Caco-2 (cell line): ENCODE results near the gene FUT6. TPM values are rescaled to one million over a fixed set of nuclear protein-coding genes. Genes with fewer than 3 reads are reported as not detected.

Experiments
- BruUV-seq: library from RNA; stranded (reverse); fragments of 400-500 nt; replicated peaks from 2 replicates; lab custom pipeline; 2021; lab: Mats Ljungman, UMichigan
- CTCF ChIA-PET: fragments of 300-600 bp; sonication (Branson Sonifier 250); formaldehyde crosslinking; loops from one replicate; lab custom pipeline; 2022; ENCODE audit warnings: antibody characterized with exemption; lab: Charles Lee
- POLR2A ChIA-PET: fragments of 300-600 bp; sonication (Branson Sonifier 250); formaldehyde crosslinking; loops from one replicate; lab custom pipeline; 2022; ENCODE audit warnings: antibody characterized with exemption; lab: Charles Lee
- DNase-seq, 2 experiments: peaks; one replicate each; pipeline versions ENCODE4 v3.0.0 to v3.0.0-alpha.2; 2020 to 2022
- H3K27me3 ChIP-seq: replicated peaks from 2 replicates; pipeline ENCODE4 v1.6.0; 2011; ENCODE audit warnings: low read length; ENCODE audit not compliant: control insufficient read depth, insufficient read depth
- H3K36me3 ChIP-seq: 2 replicates; pipeline ENCODE4 v1.5.1; 2011; ENCODE audit warnings: low read length; ENCODE audit not compliant: control insufficient read depth, insufficient read depth
- H3K4me1 ChIP-seq: fragments of 250-450 bp; sonication (Bioruptor Pico); 2 replicates; pipeline ENCODE4 v1.5.1; 2020; ENCODE audit warnings: mild to moderate bottlenecking
- H3K4me3 ChIP-seq: 2 replicates; pipeline ENCODE4 v1.5.1; 2011; ENCODE audit warnings: low read depth, mild to moderate bottlenecking, control low read depth, low read length
- H3K9me3 ChIP-seq: fragments of 250-450 bp; sonication (Bioruptor Pico); 2 replicates; pipeline ENCODE4 v1.5.1; 2020; ENCODE audit warnings: mild to moderate bottlenecking, moderate library complexity
- H3K27ac Mint-ChIP-seq: one replicate; pipeline ENCODE4 v1.8.0; 2022; ENCODE audit warnings: mixed read lengths; ENCODE audit not compliant: unreplicated experiment
- H3K27me3 Mint-ChIP-seq: one replicate; pipeline ENCODE4 v1.8.0; 2022; ENCODE audit warnings: mixed read lengths; ENCODE audit not compliant: insufficient read depth, unreplicated experiment
- H3K36me3 Mint-ChIP-seq: one replicate; pipeline ENCODE4 v1.8.0; 2022; ENCODE audit warnings: mild to moderate bottlenecking, mixed read lengths; ENCODE audit not compliant: insufficient read depth, unreplicated experiment
- H3K4me1 Mint-ChIP-seq: one replicate; pipeline ENCODE4 v1.8.0; 2022; ENCODE audit warnings: low read depth, mixed read lengths; ENCODE audit not compliant: unreplicated experiment
- H3K4me3 Mint-ChIP-seq: one replicate; pipeline ENCODE4 v1.8.0; 2022; ENCODE audit warnings: mild to moderate bottlenecking, moderate library complexity, mixed read lengths; ENCODE audit not compliant: unreplicated experiment
- H3K9me3 Mint-ChIP-seq: one replicate; pipeline ENCODE4 v1.8.0; 2022; ENCODE audit warnings: mixed read lengths; ENCODE audit not compliant: unreplicated experiment
- CTCF ChIP-seq, 2 experiments: fragments of 200-600 bp in 1 of 2; IDR thresholded peaks; 1 replicate in 1 of 2; 2 replicates in 1 of 2; pipeline versions ENCODE4 v1.5.1 to v1.8.0; 2011 to 2022; ENCODE audit warnings: antibody characterized with exemption in 1 of 2, control low read depth in 1 of 2, inconsistent platforms in 1 of 2, low read depth in 1 of 2, low read length in 1 of 2, mild to moderate bottlenecking in 1 of 2, moderate library complexity in 1 of 2; ENCODE audit not compliant: insufficient read depth in 1 of 2, severe bottlenecking in 1 of 2, unreplicated experiment in 1 of 2
- intact Hi-C: fragments of 100-400 bp; cut with micrococcal nuclease; formaldehyde crosslinking; loops from one replicate; pipeline ENCODE4 v1.10.0; 2022; ENCODE audit not compliant: unreplicated experiment
- total RNA-seq: library from RNA; stranded (reverse); gene quantifications from 2 replicates; pipeline ENCODE4 v1.2.3, GENCODE V29; 2022

The FUT6 gene
- total RNA-seq, 1 experiment from 2014 or later, result not detected

- no peaks in the 10 kb centered on the region for H3K36me3 ChIP-seq
- H3K4me1 Mint-ChIP-seq, result no peaks in the 10 kb centered on the region
- H3K27me3 Mint-ChIP-seq, result no peaks in the 10 kb centered on the region
- no peaks in the 10 kb centered on the region for H3K9me3 ChIP-seq
- H3K9me3 Mint-ChIP-seq, result no peaks in the 10 kb centered on the region
- no peaks in the 10 kb centered on the region for H3K4me1 ChIP-seq
- intact Hi-C loops, result no loop called here
- H3K36me3 Mint-ChIP-seq, result no peaks in the 10 kb centered on the region
- POLR2A ChIA-PET, result no interaction called here
- no peak for TF ChIP-seq CTCF (IDR thresholded peaks at IDR 0.05; ENCODE audit: insufficient read depth in 1 of 2, low read depth in 1 of 2, low read length in 1 of 2, severe bottlenecking in 1 of 2, unreplicated experiment in 1 of 2)
- H3K27me3 ChIP-seq, result no peaks in the 10 kb centered on the region
- H3K4me3 ChIP-seq, result no peak overlapping the region
- H3K27ac Mint-ChIP-seq, result no peak overlapping the region
- no TSS peak for BruUV-seq
- DNase-seq, result no peak
- H3K4me3 Mint-ChIP-seq, result no peak overlapping the region
- CTCF ChIA-PET, result no interaction called here
These were observed 28.4 kb downstream of the FUT6 start for GRCh38 chr19:5811117-5811516.

DNA sequence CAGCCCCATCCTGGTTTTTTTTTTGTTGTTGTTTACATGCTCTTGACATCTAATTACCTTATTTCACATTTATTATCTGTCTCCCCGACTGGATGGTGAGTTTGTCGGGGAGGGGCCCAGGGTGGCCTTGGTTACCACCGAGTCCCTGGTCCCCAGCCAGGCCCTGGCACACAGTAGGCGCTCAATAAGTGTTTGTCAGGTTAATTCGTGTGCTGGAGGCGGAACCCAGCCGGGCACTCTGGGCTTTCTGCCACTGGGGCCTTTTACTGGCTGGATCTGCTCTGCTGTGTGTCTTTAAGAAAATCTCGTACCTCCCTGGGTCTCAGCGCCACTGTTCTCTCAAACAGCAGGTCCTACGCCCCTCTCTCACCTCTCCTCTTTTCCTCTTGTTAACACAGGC, 30.0 kb downstream of the FUT6 start:
- CTCF ChIA-PET, result interaction anchor here (0.6 kb wide), 2 partner anchors 19 to 37 kb away, joined by 3 to 5 read pairs; no protein-coding TSS in a partner anchor
- H3K9me3 Mint-ChIP-seq, result no peaks in the 10 kb centered on the region
- no peak for DNase-seq

DNA sequence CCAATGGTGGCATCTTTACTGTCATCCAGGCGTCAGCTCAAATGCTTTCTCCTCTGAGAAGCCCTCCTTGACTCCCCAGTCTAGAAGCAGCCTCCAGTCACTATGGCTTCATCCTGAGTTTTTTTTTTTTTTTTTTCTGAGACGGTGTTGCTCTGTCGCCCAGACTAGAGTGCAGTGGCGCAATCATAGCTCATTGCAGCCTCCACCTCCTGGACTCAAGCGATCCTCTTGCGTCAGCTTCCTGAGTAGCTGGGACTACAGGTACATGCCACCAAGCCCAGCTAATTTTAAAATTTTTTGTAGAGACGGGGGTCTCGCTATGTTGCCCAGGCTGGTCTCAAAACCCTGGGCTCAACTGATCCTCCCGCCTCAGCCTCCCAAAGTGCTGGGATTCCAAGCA, 30.4 kb downstream of the FUT6 start:
- intact Hi-C loops, result no loop called here
- Mint-ChIP-seq H3K4me1 (no peaks in the 10 kb centered on the region), H3K27ac (peak overlapping the region; percentile 36), H3K9me3 (no peaks in the 10 kb centered on the region), H3K36me3 (no peaks in the 10 kb centered on the region), H3K27me3 (no peaks in the 10 kb centered on the region), H3K4me3 (no peak overlapping the region)
- no TSS peak for BruUV-seq
- H3K27me3 ChIP-seq, result no peaks in the 10 kb centered on the region
- H3K9me3 ChIP-seq, result no peaks in the 10 kb centered on the region
- TF ChIP-seq CTCF (IDR thresholded peaks at IDR 0.05; ENCODE audit: insufficient read depth in 1 of 2, low read depth in 1 of 2, low read length in 1 of 2, severe bottlenecking in 1 of 2, unreplicated experiment in 1 of 2), result no peak
- H3K4me1 ChIP-seq, result 0 out of 2 replicates have a peak, but pooled peaks cover 3% of the 10 kb centered on the region
- DNase-seq, result peak in 1 of 2 experiments; percentile 33
- CTCF ChIA-PET, result interaction anchor here (0.6 to 0.7 kb wide), 3 partner anchors 19 to 178 kb away, joined by 3 to 5 read pairs (median 5); no protein-coding TSS in a partner anchor
- POLR2A ChIA-PET, result interaction anchor here (0.6 kb wide), 1 partner anchor 18 kb away, joined by 3 read pairs; the partner anchor contains the start of gene DUS3L
- no peak overlapping the region for H3K4me3 ChIP-seq
- no peaks in the 10 kb centered on the region for H3K36me3 ChIP-seq

More for the DNA sequence above, 30.0 kb downstream of the FUT6 start:
- intact Hi-C loops, result no loop called here
- TF ChIP-seq CTCF (IDR thresholded peaks at IDR 0.05; ENCODE audit: insufficient read depth in 1 of 2, low read depth in 1 of 2, low read length in 1 of 2, severe bottlenecking in 1 of 2, unreplicated experiment in 1 of 2), result no peak
- Histone ChIP-seq H3K36me3 (no peaks in the 10 kb centered on the region), H3K27me3 (no peaks in the 10 kb centered on the region), H3K4me1 (0 out of 2 replicates have a peak, but pooled peaks cover 2% of the 10 kb centered on the region), H3K9me3 (no peaks in the 10 kb centered on the region), H3K4me3 (no peak overlapping the region)
- H3K27me3 Mint-ChIP-seq, result no peaks in the 10 kb centered on the region
- H3K4me3 Mint-ChIP-seq, result no peak overlapping the region
- no peaks in the 10 kb centered on the region for H3K4me1 Mint-ChIP-seq
- no peaks in the 10 kb centered on the region for H3K36me3 Mint-ChIP-seq
- no peak overlapping the region for H3K27ac Mint-ChIP-seq
- POLR2A ChIA-PET, result interaction anchor here (0.6 kb wide), 1 partner anchor 19 kb away, joined by 3 read pairs; the partner anchor contains the start of gene DUS3L
- no TSS peak for BruUV-seq
